GM12872 (cell line): ENCODE data around the gene PRDM1.

ENCODE experiments used
- TF ChIP-seq, protein P1 (sequence below): IDR thresholded peaks from 3 replicates; pipeline ENCODE4 v1.5.1; 2011; ENCODE audit warnings: low read depth, mild to moderate bottlenecking, low read length, moderate library complexity; ENCODE audit not compliant: insufficient read depth

Gene PRDM1

DNA sequence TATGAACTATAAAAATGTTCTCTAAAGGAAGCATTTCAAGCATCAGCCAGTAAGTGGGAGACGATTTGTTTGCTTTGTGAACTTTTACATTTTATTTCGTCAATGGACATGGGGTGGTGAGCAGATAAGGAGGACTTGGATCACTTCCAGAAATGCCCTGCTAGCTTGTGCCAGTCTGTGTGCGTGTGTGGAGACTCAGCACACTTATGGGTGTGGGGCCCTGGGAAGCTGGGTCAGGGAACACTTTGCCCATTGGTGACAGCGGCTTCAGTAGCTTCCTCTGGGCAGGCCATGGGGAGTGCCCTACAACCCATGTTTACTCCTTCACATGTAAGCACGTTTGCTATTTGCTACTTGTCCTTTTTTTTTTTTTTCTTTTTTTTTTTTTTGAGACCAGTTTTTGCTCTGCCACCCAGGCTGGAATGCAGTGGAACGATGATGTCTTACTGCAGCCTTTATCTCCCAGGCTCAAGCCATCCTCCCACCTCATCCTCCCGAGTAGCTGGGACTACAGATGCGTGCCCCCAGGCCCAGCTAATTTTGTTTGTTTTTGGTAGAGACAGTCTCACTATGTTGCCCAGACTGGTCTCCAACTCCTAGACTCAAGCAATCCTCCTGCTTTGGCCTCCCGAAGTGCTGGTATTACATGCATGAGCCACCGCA lies 24.2 kb downstream of the PRDM1 start:
- TF ChIP-seq, protein P1, sequence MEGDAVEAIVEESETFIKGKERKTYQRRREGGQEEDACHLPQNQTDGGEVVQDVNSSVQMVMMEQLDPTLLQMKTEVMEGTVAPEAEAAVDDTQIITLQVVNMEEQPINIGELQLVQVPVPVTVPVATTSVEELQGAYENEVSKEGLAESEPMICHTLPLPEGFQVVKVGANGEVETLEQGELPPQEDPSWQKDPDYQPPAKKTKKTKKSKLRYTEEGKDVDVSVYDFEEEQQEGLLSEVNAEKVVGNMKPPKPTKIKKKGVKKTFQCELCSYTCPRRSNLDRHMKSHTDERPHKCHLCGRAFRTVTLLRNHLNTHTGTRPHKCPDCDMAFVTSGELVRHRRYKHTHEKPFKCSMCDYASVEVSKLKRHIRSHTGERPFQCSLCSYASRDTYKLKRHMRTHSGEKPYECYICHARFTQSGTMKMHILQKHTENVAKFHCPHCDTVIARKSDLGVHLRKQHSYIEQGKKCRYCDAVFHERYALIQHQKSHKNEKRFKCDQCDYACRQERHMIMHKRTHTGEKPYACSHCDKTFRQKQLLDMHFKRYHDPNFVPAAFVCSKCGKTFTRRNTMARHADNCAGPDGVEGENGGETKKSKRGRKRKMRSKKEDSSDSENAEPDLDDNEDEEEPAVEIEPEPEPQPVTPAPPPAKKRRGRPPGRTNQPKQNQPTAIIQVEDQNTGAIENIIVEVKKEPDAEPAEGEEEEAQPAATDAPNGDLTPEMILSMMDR = no peak

DNA sequence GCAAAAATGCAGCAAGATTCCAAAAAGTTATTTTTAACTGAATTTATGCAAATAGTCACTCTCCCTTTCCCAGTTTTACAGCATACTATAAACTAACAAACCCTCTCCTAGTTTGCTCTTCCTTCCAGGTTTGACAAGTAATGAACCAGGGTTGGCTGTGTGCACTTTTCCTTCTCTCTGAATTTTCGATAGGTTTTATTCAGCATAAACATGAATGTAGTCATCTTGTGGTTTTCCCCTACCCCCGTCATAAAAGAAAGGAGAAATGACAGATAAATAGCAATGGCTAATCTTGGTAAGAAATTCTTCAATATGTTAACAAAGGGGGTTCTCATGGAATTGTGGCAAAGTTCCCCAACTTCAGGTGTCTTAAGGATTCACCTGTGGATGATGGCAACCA lies 26.3 kb downstream of the PRDM1 start:
- TF ChIP-seq, protein P1 = no peak

DNA sequence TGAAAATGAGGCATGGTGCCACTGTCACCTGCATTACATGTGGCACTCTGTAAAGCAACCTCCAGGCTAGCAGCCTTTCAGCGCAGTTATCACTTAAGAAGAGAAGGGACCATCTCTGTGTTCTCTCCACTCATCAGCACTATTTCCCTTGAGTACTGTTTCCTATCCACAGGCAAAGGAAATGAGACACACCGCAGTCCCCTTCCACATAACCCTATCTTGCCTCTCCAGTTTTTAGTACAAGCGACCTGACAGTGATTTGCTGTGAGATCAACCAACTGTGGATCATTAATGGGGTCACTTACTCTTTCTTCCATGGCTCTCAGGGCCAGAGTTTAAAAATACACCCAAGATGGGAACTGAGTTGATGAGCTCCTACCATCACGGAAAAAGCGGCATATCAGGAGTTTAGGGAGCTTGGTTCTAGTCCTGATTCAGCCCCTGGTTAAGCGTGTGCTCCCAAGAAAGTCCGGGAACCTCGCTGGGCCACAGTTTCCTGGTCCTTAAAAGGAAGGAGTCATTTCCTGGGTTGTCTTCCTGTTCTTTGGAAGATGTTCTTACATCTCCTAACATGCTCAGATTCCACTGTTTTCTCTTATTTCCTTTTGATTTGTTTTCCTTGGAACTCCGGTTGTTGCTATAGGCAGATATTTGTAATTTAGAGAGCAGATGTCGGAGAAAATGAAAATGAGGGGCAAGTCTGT lies 27.3 kb downstream of the PRDM1 start:
- TF ChIP-seq, protein P1 = no peak

DNA sequence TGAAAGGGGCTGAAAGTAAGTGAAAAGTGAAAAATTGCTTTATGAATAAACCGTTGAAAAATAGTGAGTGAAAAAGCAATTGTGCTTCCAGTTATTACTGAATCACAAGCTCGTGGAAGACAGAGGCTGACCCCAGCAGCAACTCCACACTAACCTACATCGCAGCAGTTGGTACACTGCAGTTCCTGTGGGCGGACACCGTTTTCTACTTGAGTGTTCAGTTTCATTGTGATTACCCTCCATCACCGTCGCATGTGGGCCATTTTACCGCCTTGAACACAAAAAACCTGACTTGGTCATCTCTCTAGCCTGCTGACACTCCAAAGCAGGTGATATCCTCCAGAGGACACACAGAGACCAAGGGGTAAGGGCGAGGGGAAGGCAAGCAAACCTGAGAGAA lies 28.4 kb downstream of the PRDM1 start:
- TF ChIP-seq, protein P1 = no peak

DNA sequence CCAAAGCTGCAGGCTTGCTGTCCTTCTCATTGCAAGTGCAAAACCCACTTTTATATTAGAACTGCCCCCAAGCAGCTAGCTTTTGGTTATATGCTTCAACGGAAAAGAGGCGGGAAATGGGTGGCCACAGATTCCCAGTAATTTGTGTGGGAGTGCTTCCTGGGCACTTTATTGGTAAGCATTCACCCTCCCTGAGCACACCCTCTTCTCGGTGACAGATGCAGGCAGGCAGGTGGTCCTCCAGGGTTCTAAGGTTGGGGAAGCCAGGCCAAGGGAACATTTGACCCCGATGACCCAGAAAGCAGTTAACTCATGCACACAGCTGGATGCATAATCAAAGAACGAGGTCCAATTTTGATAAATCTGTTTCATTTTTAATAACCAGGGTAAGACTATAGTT lies 29.1 kb downstream of the PRDM1 start:
- TF ChIP-seq, protein P1 = no peak

DNA sequence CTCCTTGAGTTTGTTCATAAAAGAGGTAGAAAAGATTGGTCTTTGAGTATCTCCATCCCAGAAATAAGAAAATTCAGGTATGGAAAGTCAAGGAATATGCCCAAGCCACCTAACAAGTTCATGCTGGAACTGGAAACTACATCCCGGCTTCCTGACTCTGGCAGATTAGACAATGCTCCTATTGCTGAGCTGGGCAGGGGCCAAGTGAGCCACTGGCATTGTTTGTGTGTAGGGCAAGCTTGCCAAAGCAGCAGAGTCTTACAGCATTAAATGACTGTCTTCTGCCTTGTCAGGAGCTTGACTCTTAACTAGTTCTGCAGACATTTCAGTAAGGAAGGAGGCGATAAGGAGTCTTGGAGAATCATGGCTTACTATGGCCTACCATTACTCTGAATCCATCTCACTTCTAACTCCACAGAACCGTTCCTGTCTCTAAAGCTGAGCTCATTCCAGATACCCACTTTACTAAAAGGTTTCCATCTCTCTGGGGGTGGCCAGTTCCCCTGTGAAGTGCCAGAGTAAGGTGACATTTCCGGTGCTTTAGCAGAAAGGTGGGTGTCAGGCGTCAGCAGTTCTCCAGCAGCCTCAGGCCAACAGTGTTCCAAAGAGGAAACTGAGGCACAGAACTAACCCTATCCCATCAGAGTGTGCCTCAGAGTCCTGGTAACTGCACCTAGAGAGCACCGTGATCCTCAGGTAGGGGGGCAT lies 30.1 kb downstream of the PRDM1 start:
- TF ChIP-seq, protein P1 = no peak

DNA sequence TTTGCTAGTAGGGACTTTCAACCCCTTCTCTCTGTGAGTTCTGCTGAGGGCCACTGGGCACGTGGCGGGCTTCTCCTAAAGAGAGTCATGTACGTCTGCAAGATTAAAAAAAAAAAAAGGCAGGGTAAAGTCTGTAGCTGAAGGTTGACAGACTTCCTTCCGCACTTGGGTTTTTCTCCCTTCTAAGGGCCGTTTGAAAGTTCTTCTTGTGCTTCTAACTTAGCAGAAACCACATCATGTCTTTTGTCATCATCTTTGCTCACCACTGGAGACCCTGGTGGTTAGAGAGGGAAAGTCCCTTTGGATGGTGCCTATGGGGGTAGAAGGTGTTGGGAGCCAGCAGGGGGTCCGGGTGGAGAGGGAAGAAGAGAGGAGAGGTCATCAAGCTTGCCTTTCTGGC lies 31.4 kb downstream of the PRDM1 start:
- TF ChIP-seq, protein P1 = no peak
